Neural cell (in vitro differentiated cells): ENCODE results near the gene KANSL3. TPM values are rescaled to one million over a fixed set of nuclear protein-coding genes. Genes with fewer than 3 reads are reported as not detected.

ENCODE experiments used
- H2AFZ ChIP-seq: fragments of 200-600, 300-800 bp; sonication (generic), shearing (Covaris generic); 2 replicates; pipeline ENCODE4 v1.6.0; 2014; ENCODE audit warnings: low read depth, mild to moderate bottlenecking, antibody characterized with exemption, low read length, moderate library complexity
- H3F3A ChIP-seq: fragments of 200-600 bp; shearing (Covaris generic); 2 replicates; pipeline ENCODE4 v1.6.1; 2016; ENCODE audit warnings: mild to moderate bottlenecking, moderate library complexity, mixed read lengths, antibody characterized with exemption, low read length; ENCODE audit not compliant: insufficient read depth, poor library complexity, severe bottlenecking
- H3K27ac ChIP-seq: fragments of 200-600, 300-800 bp; sonication (generic), shearing (Covaris generic); 2 replicates; pipeline ENCODE4 v1.5.1; 2014; ENCODE audit warnings: mild to moderate bottlenecking, low read length, moderate library complexity
- H3K27me3 ChIP-seq: fragments of 300-800, 200-600 bp; sonication (generic), shearing (Covaris generic); 2 replicates; pipeline ENCODE4 v1.6.0; 2014; ENCODE audit warnings: mild to moderate bottlenecking, low read depth, low read length, moderate library complexity; ENCODE audit not compliant: insufficient read depth
- H3K36me3 ChIP-seq: fragments of 300-800, 200-600 bp; sonication (generic), shearing (Covaris generic); 2 replicates; pipeline ENCODE4 v1.5.1; 2014; ENCODE audit warnings: mild to moderate bottlenecking, antibody characterized with exemption, low read length, moderate library complexity; ENCODE audit not compliant: insufficient read depth
- H3K4me2 ChIP-seq: fragments of 300-800, 200-600 bp; sonication (generic), shearing (Covaris generic); 2 replicates; pipeline ENCODE4 v1.6.0; 2014; ENCODE audit warnings: mild to moderate bottlenecking, low read length
- H3K4me3 ChIP-seq: fragments of 300-800, 200-600 bp; sonication (generic), shearing (Covaris generic); 2 replicates; pipeline ENCODE4 v1.5.1; 2014; ENCODE audit warnings: mild to moderate bottlenecking, low read length, moderate library complexity
- H3K79me2 ChIP-seq: fragments of 200-600 bp; shearing (Covaris generic); replicated peaks from 2 replicates; pipeline ENCODE4 v1.6.0; 2014; ENCODE audit warnings: mild to moderate bottlenecking, low read length, moderate library complexity; ENCODE audit not compliant: insufficient read depth
- H3K9ac ChIP-seq: fragments of 300-800, 200-600 bp; sonication (generic), shearing (Covaris generic); 2 replicates; pipeline ENCODE4 v1.6.1; 2016; ENCODE audit warnings: mild to moderate bottlenecking, low read length, mixed read lengths
- H3K9me2 ChIP-seq: fragments of 200-600 bp; shearing (Covaris generic); 2 replicates; pipeline ENCODE4 v1.6.1; 2016; ENCODE audit warnings: mild to moderate bottlenecking, low read length, mixed read lengths; ENCODE audit not compliant: insufficient read depth
- H3K9me3 ChIP-seq: fragments of 200-600, 300-800 bp; sonication (generic), shearing (Covaris generic); 2 replicates; pipeline ENCODE4 v1.6.1; 2016; ENCODE audit warnings: mild to moderate bottlenecking, mixed run types, low read length, moderate library complexity, mixed read lengths
- H4K20me1 ChIP-seq: fragments of 200-600 bp; shearing (Covaris generic); 2 replicates; pipeline ENCODE4 v1.6.1; 2016; ENCODE audit warnings: mild to moderate bottlenecking, mixed run types; ENCODE audit not compliant: insufficient read depth
- CTCF ChIP-seq: fragments of 450-650 bp; IDR thresholded peaks from 2 replicates; pipeline ENCODE4 v1.5.1; 2014; ENCODE audit warnings: antibody characterized with exemption, mild to moderate bottlenecking, moderate library complexity; ENCODE audit not compliant: poor library complexity, severe bottlenecking
- EP300 ChIP-seq: fragments of 450-650 bp; conservative IDR thresholded peaks from 2 replicates; pipeline ENCODE4 v1.6.1; 2014; ENCODE audit warnings: antibody characterized with exemption, mild to moderate bottlenecking, moderate library complexity; ENCODE audit not compliant: poor library complexity, severe bottlenecking
- EZH2 ChIP-seq: fragments of 200-600, 300-800 bp; shearing (Covaris generic), sonication (generic); IDR thresholded peaks from 2 replicates; pipeline ENCODE4 v1.6.1; 2014; ENCODE audit warnings: antibody characterized with exemption, low read length, borderline replicate concordance, mild to moderate bottlenecking; ENCODE audit not compliant: insufficient read depth, poor library complexity, severe bottlenecking
- MXI1 ChIP-seq: fragments of 450-650 bp; conservative IDR thresholded peaks from 2 replicates; pipeline ENCODE4 v1.6.1; 2014; ENCODE audit warnings: antibody characterized with exemption, mild to moderate bottlenecking; ENCODE audit not compliant: poor library complexity, severe bottlenecking
- POLR2AphosphoS5 ChIP-seq: IDR thresholded peaks from 2 replicates; pipeline ENCODE4 v1.6.1; 2012
- RAD21 ChIP-seq: fragments of 450-650 bp; conservative IDR thresholded peaks from 2 replicates; pipeline ENCODE4 v1.6.1; 2014; ENCODE audit warnings: antibody characterized with exemption, mild to moderate bottlenecking, moderate library complexity
- REST ChIP-seq: IDR thresholded peaks from 2 replicates; pipeline ENCODE4 v1.6.1; 2012; ENCODE audit warnings: borderline replicate concordance
- SMC3 ChIP-seq: fragments of 450-650 bp; conservative IDR thresholded peaks from 2 replicates; pipeline ENCODE4 v1.6.1; 2014; ENCODE audit warnings: antibody characterized with exemption, mild to moderate bottlenecking, moderate library complexity; ENCODE audit not compliant: poor library complexity
- TAF1 ChIP-seq: IDR thresholded peaks from 2 replicates; pipeline ENCODE4 v1.6.1; 2012; ENCODE audit warnings: low read depth
- polyA plus RNA-seq: library from polyadenylated mRNA; depleted of rRNA; stranded (reverse); fragments of >200 nt; gene quantifications from 2 replicates; pipeline ENCODE4 v1.2.3, GENCODE V29; 2014

KANSL3 gene
- polyA plus RNA-seq, 1 donor from 2014 or later: 37.7 TPM

- Histone ChIP-seq H3K9ac (no peak overlapping the region), H3K9me3 (no peaks in the 10 kb centered on the region), H3K4me3 (no peak overlapping the region), H3K9me2 (no peaks in the 10 kb centered on the region), H3K27ac (no peak overlapping the region), H2AFZ (no peak overlapping the region), H3K36me3 (no peaks in the 10 kb centered on the region), H4K20me1 (no peaks in the 10 kb centered on the region), H3K79me2 (no peaks in the 10 kb centered on the region), H3K27me3 (no peaks in the 10 kb centered on the region), H3F3A (no peaks in the 10 kb centered on the region), H3K4me2 (no peak overlapping the region)
- TF ChIP-seq EP300 (no peak), SMC3 (no peak), CTCF (no peak), REST (no peak), MXI1 (no peak), TAF1 (no peak), RAD21 (no peak), POLR2AphosphoS5 (no peak), EZH2 (no peak)
Observed at GRCh38 chr2:96564026-96564425, 74.1 kb downstream of the KANSL3 start.

- no peaks in the 10 kb centered on the region for H3K36me3 ChIP-seq
- H3K9ac ChIP-seq: no peak overlapping the region
- no peak for TF ChIP-seq EZH2
- no peak for TF ChIP-seq MXI1
- TF ChIP-seq SMC3: no peak
- TF ChIP-seq REST: no peak
- no peak for TF ChIP-seq EP300
- no peak for TF ChIP-seq CTCF
- no peak for TF ChIP-seq POLR2AphosphoS5
- no peak for TF ChIP-seq RAD21
- no peak for TF ChIP-seq TAF1
- H3K4me3 ChIP-seq: no peak overlapping the region
- H3K27ac ChIP-seq: no peak overlapping the region
- no peaks in the 10 kb centered on the region for H3K9me3 ChIP-seq
- H3K27me3 ChIP-seq: no peaks in the 10 kb centered on the region
- H3K9me2 ChIP-seq: no peaks in the 10 kb centered on the region
- no peaks in the 10 kb centered on the region for H3F3A ChIP-seq
- no peak overlapping the region for H2AFZ ChIP-seq
- no peak overlapping the region for H3K4me2 ChIP-seq
- no peaks in the 10 kb centered on the region for H4K20me1 ChIP-seq
- H3K79me2 ChIP-seq: no peaks in the 10 kb centered on the region
Observed at GRCh38 chr2:96558485-96558884, 79.6 kb downstream of the KANSL3 start.
